ENCODE data around the gene ABHD1. TPM values are rescaled to one million over a fixed set of nuclear protein-coding genes. Genes with fewer than 3 reads are reported as not detected.
A peak's percentile ranks its signal among the peaks of the same experiment; 100 is the strongest.

The ABHD1 gene
- total and polyA plus RNA-seq, 8 donors, result 0.26 to 0.99 (median 0.34) TPM; not detected in 1

DNA sequence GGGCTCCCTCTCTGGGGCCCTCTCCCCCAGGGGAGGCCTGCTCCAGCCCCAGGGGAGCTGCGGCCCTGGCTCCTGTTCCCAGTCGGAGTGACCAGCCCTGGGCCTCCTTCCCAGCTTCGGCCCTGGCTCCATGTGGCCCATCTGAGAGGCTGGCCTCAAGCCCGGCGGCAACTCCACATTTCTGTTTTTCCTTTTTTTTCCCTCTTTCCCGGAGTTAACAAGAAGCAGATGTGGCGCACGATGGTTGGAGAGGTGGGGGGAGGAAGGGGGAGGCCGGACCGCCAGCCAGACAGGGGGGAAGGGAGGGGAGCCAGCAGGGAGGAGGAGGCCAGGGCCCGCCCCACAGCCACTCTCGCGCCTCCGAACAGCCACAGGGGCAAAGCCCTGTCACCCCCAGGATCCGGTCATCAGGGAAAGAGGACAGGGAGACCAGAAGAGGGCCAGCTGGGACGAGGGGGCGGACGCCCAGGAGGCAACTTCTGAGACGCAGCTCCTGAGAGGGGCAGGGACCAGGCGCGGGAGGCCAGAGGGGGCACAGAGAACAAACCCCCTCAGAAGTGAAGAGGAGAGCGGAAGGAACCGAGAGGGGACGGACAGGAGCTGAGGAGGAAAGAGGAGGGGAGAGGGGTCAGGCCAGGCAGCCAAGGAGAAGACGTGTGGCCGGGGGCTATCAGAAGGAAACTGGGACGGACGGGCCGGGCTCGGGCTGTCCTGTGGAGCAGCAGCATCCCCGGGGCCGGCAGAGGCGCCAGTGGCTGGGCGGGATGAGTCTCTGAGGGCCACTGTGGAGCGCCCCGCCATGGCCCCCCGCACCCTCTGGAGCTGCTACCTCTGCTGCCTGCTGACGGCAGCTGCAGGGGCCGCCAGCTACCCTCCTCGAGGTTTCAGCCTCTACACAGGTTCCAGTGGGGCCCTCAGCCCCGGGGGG is 45.1 kb upstream of the ABHD1 start, which contains the start of gene EMILIN1:
EMILIN1 (plus strand) TSS at position 349 of the 928 bp plus-strand sequence; CDS start at position 800, 451 bp downstream.
- no peaks in the 10 kb centered on the region for H3K36me3 ChIP-seq
- peaks cover 0 to 8% (median 0%) of the 10 kb centered on the region in 3 donors for H3K4me1 ChIP-seq
- 56 to 58% methylated on average over 32 to 41 of the region's 41 CpGs for WGBS, 2 donors

DNA sequence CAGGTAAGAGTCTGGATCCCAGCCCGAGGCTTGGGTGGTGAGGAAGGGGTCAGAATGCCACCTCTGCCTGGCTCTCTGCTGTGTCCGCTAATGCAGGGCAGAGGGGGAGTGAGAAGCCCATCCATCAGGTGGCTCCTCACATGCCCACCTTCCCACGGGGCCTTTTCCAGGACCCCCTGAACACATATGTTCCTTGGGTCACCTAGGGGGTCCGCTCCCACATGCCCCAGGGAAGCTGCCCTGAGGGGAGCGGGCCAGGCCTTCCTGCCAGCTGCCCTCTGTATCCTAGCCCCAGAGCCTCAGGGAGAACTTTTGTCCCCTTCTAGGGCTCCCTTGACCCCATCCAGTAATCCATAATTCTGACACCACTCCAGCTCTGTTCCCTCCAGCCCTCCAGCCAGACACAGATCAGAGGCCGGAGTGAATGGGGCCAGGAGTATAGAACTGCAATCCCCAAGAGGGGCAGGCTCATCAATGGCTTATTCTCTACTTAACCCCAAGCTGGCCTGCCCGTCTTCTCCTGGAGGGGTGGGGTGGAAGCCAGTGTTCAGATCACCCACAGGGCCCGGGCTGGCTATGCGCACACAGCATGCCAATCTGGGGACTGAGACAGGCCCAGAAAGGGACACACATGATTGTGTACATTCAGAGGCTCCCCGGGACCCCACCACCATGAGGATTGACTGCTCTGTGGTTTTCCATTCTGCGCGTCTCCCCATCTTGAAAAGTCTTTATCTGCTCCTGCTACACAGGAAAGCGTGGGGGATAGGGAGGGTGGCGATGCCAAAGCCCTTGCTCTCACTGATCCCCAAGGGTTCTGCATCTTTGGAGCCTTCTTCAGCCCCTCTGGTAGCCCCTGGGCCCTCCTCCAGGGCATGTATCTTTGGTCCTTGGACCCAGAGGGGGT is 44.1 kb upstream of the ABHD1 start:
- Histone ChIP-seq H3K4me3 (peak overlapping the region in 2 of 4 donors; percentile 6 to 24), H3K27me3 (no peaks in the 10 kb centered on the region), H3K27ac (no peak overlapping the region), H3K9me3 (no peaks in the 10 kb centered on the region), H3K36me3 (no peaks in the 10 kb centered on the region), H3K4me1 (peaks cover 0 to 8% (median 0%) of the 10 kb centered on the region in 3 donors)
- DNase-seq, result peak in 1 of 6 donors; percentile 50
- ATAC-seq, result no peak
- no peak for FAIRE-seq
- WGBS, 2 donors, result 76 to 80% methylated on average over 14 of the region's 14 CpGs
- TF ChIP-seq, protein P1, sequence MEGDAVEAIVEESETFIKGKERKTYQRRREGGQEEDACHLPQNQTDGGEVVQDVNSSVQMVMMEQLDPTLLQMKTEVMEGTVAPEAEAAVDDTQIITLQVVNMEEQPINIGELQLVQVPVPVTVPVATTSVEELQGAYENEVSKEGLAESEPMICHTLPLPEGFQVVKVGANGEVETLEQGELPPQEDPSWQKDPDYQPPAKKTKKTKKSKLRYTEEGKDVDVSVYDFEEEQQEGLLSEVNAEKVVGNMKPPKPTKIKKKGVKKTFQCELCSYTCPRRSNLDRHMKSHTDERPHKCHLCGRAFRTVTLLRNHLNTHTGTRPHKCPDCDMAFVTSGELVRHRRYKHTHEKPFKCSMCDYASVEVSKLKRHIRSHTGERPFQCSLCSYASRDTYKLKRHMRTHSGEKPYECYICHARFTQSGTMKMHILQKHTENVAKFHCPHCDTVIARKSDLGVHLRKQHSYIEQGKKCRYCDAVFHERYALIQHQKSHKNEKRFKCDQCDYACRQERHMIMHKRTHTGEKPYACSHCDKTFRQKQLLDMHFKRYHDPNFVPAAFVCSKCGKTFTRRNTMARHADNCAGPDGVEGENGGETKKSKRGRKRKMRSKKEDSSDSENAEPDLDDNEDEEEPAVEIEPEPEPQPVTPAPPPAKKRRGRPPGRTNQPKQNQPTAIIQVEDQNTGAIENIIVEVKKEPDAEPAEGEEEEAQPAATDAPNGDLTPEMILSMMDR (IDR thresholded peaks at IDR 0.05), result no peak
- intact Hi-C loops (cut with DNase I), result loop anchor here in 1 of 3 donors (10.0 kb wide), 1 partner anchor 115 kb away; no protein-coding TSS in a partner anchor

More for the DNA sequence above, 45.1 kb upstream of the ABHD1 start, which contains the start of gene EMILIN1:
- Histone ChIP-seq H3K9me3 (no peaks in the 10 kb centered on the region), H3K27ac (no peak within 1 kb of the TSS), H3K27me3 (no peaks in the 10 kb centered on the region), H3K4me3 (peak within 1 kb of the TSS in 2 of 4 donors; percentile 6 to 24)
- FAIRE-seq (no peak), DNase-seq (peak in 2 of 6 donors; percentile 43 to 75), ATAC-seq (peak in 2 of 4 donors; percentile 5 to 9)
- intact Hi-C loops (cut with DNase I), result no loop called here
- TF ChIP-seq, protein P1 (IDR thresholded peaks at IDR 0.05), result no peak

DNA sequence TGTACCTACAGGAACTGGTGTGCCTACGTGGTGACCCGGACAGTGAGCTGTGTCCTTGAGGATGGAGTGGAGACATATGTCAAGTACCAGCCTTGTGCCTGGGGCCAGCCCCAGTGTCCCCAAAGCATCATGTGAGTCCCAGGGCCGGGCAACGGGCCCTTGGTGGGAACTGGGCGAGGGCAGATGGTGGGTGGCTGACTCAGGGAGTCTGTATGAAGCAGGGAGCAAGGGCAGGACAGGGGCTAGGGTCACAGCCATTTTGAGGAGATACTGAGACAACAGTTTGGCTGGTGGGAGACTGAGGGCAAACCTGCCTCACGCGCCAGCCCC is 43.5 kb upstream of the ABHD1 start:
- ATAC-seq (no peak), FAIRE-seq (no peak), DNase-seq (peak in 1 of 6 donors; percentile 73)
- H3K27me3 ChIP-seq, result no peaks in the 10 kb centered on the region
- peak overlapping the region in 1 of 4 donors; percentile 24 for H3K4me3 ChIP-seq
- no peaks in the 10 kb centered on the region for H3K9me3 ChIP-seq
- TF ChIP-seq, protein P1 (IDR thresholded peaks at IDR 0.05), result no peak
- intact Hi-C loops (cut with DNase I), result loop anchor here in 1 of 3 donors (10.0 kb wide), 1 partner anchor 115 kb away; no protein-coding TSS in a partner anchor
- H3K4me1 ChIP-seq, result peaks cover 0 to 8% (median 0%) of the 10 kb centered on the region in 3 donors
- no peak overlapping the region for H3K27ac ChIP-seq
- H3K36me3 ChIP-seq, result no peaks in the 10 kb centered on the region
- 88% methylated on average over 7 of the region's 7 CpGs for WGBS, 2 donors

GRCh38 chr2:27080603-27080936 is 43.0 kb upstream of the ABHD1 start:
- TF ChIP-seq, protein P1 (IDR thresholded peaks at IDR 0.05), result no peak
- FAIRE-seq, result no peak
- peaks cover 0 to 12% (median 0%) of the 10 kb centered on the region in 3 donors for H3K4me1 ChIP-seq
- H3K27me3 ChIP-seq, result no peaks in the 10 kb centered on the region
- intact Hi-C loops (cut with DNase I), result loop anchor here in 1 of 3 donors (10.0 kb wide), 1 partner anchor 116 kb away; no protein-coding TSS in a partner anchor
- H3K4me3 ChIP-seq, result peak overlapping the region in 1 of 4 donors; percentile 24
- H3K9me3 ChIP-seq, result no peaks in the 10 kb centered on the region
- WGBS, 2 donors, result 90 to 95% methylated on average over 14 of the region's 14 CpGs
- DNase-seq, result peak in 1 of 6 donors; percentile 74
- no peak for ATAC-seq
- H3K27ac ChIP-seq, result no peak overlapping the region
- no peaks in the 10 kb centered on the region for H3K36me3 ChIP-seq

Data from pancreas (tissue), 10 donors.